HG02798 (cell line): Measurements from ENCODE around the gene FAM117B.
"Not testable (repeated sequence)": the region's sequence is repeated elsewhere in the genome, so short reads cannot be mapped to it uniquely, and the experiment has no call there.

Experiments
- ATAC-seq: cut with Tn5 transposase; IDR thresholded peaks from one replicate; pipeline ENCODE4 v1.9.1; 2021; ENCODE audit warnings: mild to moderate bottlenecking; ENCODE audit not compliant: unreplicated experiment, poor library complexity

FAM117B gene

GRCh38 chr2:202797944-202798343 is 163.2 kb downstream of the FAM117B start:
- ATAC-seq: no peak

- ATAC-seq: not testable (repeated sequence)
Measured at GRCh38 chr2:202805911-202806310, 171.1 kb downstream of the FAM117B start.

GRCh38 chr2:202807431-202808138 is 172.8 kb downstream of the FAM117B start:
- not testable (repeated sequence) for ATAC-seq

- no peak for ATAC-seq
Measured at GRCh38 chr2:202808754-202809153, 174.0 kb downstream of the FAM117B start.

- no peak for ATAC-seq
Measured at GRCh38 chr2:202813387-202813786, 178.6 kb downstream of the FAM117B start.

- no peak for ATAC-seq
Measured at GRCh38 chr2:202814226-202814625, 179.5 kb downstream of the FAM117B start.

- ATAC-seq: no peak
Measured at GRCh38 chr2:202815548-202816360, 181.0 kb downstream of the FAM117B start.

GRCh38 chr2:202817771-202818170 is 183.0 kb downstream of the FAM117B start:
- ATAC-seq: no peak

- ATAC-seq: no peak
Measured at GRCh38 chr2:202818321-202818720, 183.6 kb downstream of the FAM117B start.
